Skeletal muscle cell (primary cell): ENCODE data around the gene NUCB1.
"Not testable (repeated sequence)": the region's sequence is repeated elsewhere in the genome, so short reads cannot be mapped to it uniquely, and the experiment has no call there.

ENCODE experiments used
- DNase-seq: peaks from one replicate; pipeline ENCODE4 v3.0.0-alpha.2; 2010; ENCODE audit warnings: low read depth
- H3K4me3 ChIP-seq: 2 replicates; pipeline ENCODE4 v1.5.1; 2011; ENCODE audit warnings: low read depth, mild to moderate bottlenecking, control low read depth, low read length, moderate library complexity

Gene NUCB1

GRCh38 chr19:48925240-48925843, 25.2 kb downstream of the NUCB1 start:
- peak; percentile 41 for DNase-seq
- H3K4me3 ChIP-seq = no peak overlapping the region

DNA sequence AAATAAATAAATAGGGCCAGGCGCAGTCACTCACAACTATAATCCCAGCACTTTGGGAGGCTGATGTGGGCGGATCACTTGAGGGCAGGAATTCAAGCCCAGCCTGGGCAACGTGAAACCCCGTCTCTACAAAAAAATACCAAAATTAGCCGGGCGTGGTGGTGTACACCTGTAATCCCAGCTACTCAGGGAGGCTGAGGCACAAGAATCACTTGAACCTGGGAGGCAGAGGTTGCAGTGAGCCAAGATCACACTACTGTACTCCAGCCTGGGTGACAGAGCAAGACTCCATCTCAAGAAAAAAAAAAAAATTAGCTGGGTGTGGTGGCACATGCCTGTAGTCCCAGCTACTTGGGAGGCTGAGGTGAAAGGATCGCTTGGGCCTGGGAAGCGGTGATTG, 25.8 kb downstream of the NUCB1 start:
- not testable (repeated sequence) for DNase-seq, H3K4me3 ChIP-seq

DNA sequence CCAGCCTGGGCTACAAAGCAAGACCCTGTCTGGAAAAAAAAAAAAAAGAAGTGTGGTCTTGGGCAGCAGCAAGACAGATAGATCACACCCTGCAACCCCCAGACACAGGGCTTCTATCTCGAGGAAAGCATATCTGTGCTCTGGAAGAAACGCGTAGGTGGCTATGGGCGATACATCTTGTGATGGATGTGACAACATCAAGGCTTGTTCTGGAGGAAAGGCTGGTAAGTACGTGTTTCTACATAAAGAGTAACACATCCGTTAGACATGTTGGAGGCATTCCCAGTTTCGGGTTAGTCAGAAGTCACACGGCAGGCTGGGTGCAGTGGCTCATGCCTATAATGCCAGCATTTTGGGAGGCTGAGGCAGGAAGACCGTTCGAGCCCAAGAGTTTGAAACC, 26.8 kb downstream of the NUCB1 start:
- peak; percentile 92 for DNase-seq
- H3K4me3 ChIP-seq = no peak overlapping the region

GRCh38 chr19:48927692-48928091, 27.6 kb downstream of the NUCB1 start:
- not testable (repeated sequence) for H3K4me3 ChIP-seq, DNase-seq

GRCh38 chr19:48928164-48929025, 28.3 kb downstream of the NUCB1 start:
- no peak overlapping the region for H3K4me3 ChIP-seq
- DNase-seq = no peak

DNA sequence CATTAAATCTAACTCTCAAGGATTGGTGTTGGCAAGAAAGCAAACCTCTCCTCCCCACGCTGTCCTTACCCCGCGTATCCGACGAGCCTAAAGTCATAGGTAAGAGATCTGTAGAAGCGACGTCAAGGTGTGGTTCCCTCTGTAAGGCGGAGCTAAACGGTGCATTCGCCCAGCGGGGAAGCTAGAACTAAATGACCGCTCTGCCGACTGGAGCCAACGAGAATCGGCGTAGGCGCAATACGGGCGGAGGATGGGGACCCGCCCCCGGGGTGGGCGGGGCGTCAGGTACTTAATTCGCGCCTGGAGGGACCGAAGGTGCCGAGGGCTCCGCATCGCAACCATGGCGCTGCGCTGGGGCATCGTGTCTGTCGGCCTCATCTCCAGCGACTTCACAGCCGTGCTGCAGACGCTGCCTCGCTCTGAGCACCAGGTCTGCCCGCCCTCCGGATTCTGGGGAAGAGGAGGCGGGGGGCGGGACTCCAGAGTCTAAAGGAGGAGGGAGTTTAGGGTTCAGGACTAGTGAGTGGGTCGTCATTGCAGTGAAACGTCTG, 33.3 kb downstream of the NUCB1 start, which contains the start of gene DHDH:
TSS of gene DHDH (plus strand) at position 318 of the 551 bp plus-strand sequence. CDS start at position 341, 23 bp downstream.
- peak; percentile 9 for DNase-seq
- H3K4me3 ChIP-seq = peak within 1 kb of the TSS; percentile 60

GRCh38 chr19:48934837-48935236, 34.7 kb downstream of the NUCB1 start:
- no peak for DNase-seq
- no peak overlapping the region for H3K4me3 ChIP-seq

DNA sequence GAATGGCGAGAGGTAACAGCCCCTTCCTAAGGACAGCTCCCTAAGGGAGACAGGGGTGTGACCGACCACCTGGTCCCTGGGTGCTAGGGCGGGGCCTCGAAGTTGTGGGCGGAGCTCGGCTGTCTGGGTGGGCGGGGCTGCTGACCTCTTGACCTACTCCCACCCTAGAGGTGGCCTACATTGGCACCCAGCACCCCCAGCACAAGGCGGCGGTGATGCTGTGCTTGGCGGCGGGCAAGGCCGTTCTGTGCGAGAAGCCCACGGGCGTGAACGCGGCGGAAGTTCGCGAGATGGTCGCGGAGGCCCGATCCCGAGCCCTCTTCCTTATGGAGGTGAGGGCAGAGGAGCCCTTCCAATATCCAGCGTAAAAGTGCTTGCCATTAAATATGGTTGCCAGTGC, 35.8 kb downstream of the NUCB1 start:
- no peak for DNase-seq
- no peak overlapping the region for H3K4me3 ChIP-seq

DNA sequence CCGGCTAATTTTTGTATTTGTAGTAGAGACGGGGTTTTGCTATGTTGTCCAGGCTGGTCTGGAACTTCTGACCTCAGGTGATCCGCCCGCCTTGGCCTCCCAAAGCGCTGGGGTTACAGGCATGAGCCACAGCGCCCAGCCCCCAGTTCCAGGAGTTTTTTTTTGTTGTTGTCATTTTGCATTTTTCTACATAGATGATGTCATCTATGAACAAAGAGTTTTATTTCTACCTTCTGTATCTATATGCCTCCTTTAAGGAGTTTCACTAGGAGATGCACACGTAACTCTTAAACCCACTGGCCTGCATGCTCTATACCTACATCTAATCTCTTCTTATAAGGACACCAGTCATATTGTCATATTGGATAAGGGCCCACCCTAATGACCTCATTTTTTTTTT, 38.1 kb downstream of the NUCB1 start:
- no peak for DNase-seq
- no peak overlapping the region for H3K4me3 ChIP-seq

- DNase-seq = no peak
- no peak overlapping the region for H3K4me3 ChIP-seq
Measured at GRCh38 chr19:48940902-48941301, 40.8 kb downstream of the NUCB1 start.

GRCh38 chr19:48943081-48943480, 43.0 kb downstream of the NUCB1 start:
- H3K4me3 ChIP-seq = no peak overlapping the region
- DNase-seq = no peak

DNA sequence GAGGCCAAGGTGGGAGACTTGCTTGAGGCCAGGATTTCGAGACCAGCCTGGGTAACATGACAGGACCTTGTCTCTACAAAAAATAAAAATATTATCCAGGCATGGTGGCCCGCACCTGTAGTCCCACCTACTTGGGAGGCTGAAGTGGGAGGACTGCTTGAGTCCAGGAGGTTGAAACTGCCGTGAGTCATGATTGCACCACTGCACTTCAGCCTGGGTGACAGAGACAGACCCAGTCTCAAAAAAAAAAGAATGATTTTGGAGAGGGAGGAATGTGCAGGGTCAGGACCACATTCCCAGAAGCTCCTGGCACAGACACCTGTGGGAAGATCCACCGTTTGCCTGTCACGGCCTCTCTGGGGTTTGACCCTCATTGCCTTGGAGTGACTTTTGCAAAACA, 45.3 kb downstream of the NUCB1 start:
- H3K4me3 ChIP-seq = no peak overlapping the region
- DNase-seq = no peak

GRCh38 chr19:48945817-48946216, 45.7 kb downstream of the NUCB1 start:
- no peak for DNase-seq
- H3K4me3 ChIP-seq = no peak overlapping the region

GRCh38 chr19:48946463-48947257, 46.5 kb downstream of the NUCB1 start:
- DNase-seq = no peak
- no peak overlapping the region for H3K4me3 ChIP-seq

DNA sequence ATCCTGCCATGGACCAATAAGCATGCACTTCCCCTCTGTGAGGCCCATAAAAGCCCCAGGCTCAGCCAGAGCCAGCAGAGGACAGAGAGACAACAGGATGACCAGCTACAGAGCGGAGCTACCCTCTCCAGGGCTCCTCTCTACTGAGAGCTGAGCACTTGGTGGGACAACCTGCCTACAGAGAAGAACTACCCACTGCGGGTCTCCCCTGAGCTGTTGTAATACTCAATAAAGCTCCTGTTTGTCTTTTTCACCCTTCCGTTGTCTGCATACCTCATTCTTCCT, 47.1 kb downstream of the NUCB1 start:
- no peak for DNase-seq
- H3K4me3 ChIP-seq = no peak overlapping the region

- no peak for DNase-seq
- no peak overlapping the region for H3K4me3 ChIP-seq
Measured at GRCh38 chr19:48950159-48950558, 50.0 kb downstream of the NUCB1 start.

GRCh38 chr19:48950830-48951519, 50.9 kb downstream of the NUCB1 start:
- no peak for DNase-seq
- no peak overlapping the region for H3K4me3 ChIP-seq

- H3K4me3 ChIP-seq = no peak overlapping the region
- no peak for DNase-seq
Measured at GRCh38 chr19:48953141-48953540, 53.0 kb downstream of the NUCB1 start.

- H3K4me3 ChIP-seq = peak overlapping the region; percentile 95
- no peak for DNase-seq
Measured at GRCh38 chr19:48953990-48954594, 54.0 kb downstream of the NUCB1 start.
